SH-SY5Y (cell line): Measurements from ENCODE around the gene NLRP13.

Experiments
- GATA2 ChIP-seq: IDR thresholded peaks from 2 replicates; pipeline ENCODE4 v1.6.1; 2011; ENCODE audit warnings: mild to moderate bottlenecking, low read depth, low read length
- GATA3 ChIP-seq: IDR thresholded peaks from 2 replicates; pipeline ENCODE4 v1.6.1; 2011; ENCODE audit warnings: low read depth, mild to moderate bottlenecking, low read length, moderate library complexity

DNA sequence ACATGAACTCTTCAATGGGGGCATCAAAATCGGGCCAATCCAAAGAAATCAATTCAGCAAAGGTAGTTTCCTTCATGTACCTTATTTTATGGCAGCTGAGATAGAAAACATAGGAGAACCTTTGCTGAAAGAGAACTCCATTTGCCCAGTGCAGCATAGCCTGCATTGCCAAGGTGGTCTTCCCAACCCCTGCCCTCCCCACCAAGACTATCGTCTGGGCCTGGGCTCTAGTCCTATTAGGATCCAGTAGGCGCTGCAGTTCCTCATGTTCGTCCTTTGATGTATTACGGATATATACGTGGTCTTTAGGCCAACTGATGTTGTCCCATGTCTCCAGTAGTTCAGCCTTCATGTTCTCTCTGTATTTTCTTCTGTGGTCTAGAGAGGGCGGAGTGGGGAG lies 19.2 kb downstream of the NLRP13 start:
- TF ChIP-seq GATA2 (no peak), GATA3 (no peak)
